Measurements from ENCODE around the gene TNFAIP8L3.

The TNFAIP8L3 gene

GRCh38 chr15:51089041-51089440 lies 5.7 kb downstream of the TNFAIP8L3 start:
- Histone ChIP-seq H3K36me3 (ENCODE audit: insufficient read depth) (no peaks in the 10 kb centered on the region), H3K27me3 (ENCODE audit: insufficient read depth, low read depth) (no peaks in the 10 kb centered on the region)

DNA sequence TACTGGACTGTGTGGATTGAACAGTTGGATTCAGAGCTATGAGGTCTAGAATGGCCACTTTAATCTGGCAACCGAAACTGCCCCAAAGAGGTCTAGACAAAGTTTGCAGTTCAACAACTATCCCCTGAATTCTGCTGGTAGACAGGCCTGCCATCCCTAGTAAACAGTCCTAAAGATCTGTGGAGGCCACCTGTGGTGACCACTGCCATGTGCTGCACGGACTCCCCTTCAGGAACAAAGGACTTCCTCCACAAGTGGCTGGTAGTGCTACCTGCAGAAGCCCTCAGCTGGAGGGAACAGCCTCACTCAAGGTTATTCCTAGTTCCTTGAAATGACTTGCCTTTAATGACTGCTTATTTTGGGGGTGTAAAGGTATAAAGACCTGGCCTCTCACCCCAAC lies 6.1 kb downstream of the TNFAIP8L3 start:
- no peak for TF ChIP-seq CTCF (conservative IDR thresholded peaks at IDR 0.05; ENCODE audit: low read depth, low read length)
- Histone ChIP-seq H3K79me2 (ENCODE audit: insufficient read depth, low read depth) (no peaks in the 10 kb centered on the region), H2AFZ (ENCODE audit: low read depth) (no peak overlapping the region), H3K27me3 (ENCODE audit: insufficient read depth, low read depth) (no peaks in the 10 kb centered on the region), H3K36me3 (ENCODE audit: insufficient read depth) (no peaks in the 10 kb centered on the region), H3K27ac (no peak overlapping the region), H3K9ac (no peak overlapping the region), H4K20me1 (ENCODE audit: insufficient read depth) (no peaks in the 10 kb centered on the region), H3K4me1 (ENCODE audit: low read depth, poor library complexity, severe bottlenecking) (no peaks in the 10 kb centered on the region), H3K4me3 (IDR thresholded peaks at IDR 0.05; ENCODE audit: insufficient read depth, low read depth, low read length) (no peak overlapping the region), H3K4me2 (no peak overlapping the region)

More at GRCh38 chr15:51089041-51089440, 5.7 kb downstream of the TNFAIP8L3 start:
- Histone ChIP-seq H3K4me1 (ENCODE audit: low read depth, poor library complexity, severe bottlenecking) (no peaks in the 10 kb centered on the region), H3K4me2 (no peak overlapping the region), H4K20me1 (ENCODE audit: insufficient read depth) (no peaks in the 10 kb centered on the region), H3K79me2 (ENCODE audit: insufficient read depth, low read depth) (no peaks in the 10 kb centered on the region), H2AFZ (ENCODE audit: low read depth) (no peak overlapping the region), H3K27ac (no peak overlapping the region), H3K9ac (no peak overlapping the region), H3K4me3 (IDR thresholded peaks at IDR 0.05; ENCODE audit: insufficient read depth, low read depth, low read length) (no peak overlapping the region)
- TF ChIP-seq CTCF (conservative IDR thresholded peaks at IDR 0.05; ENCODE audit: low read depth, low read length): no peak

- H3K27me3 ChIP-seq (ENCODE audit: insufficient read depth, low read depth): no peaks in the 10 kb centered on the region
- H3K79me2 ChIP-seq (ENCODE audit: insufficient read depth, low read depth): no peaks in the 10 kb centered on the region
- TF ChIP-seq CTCF (conservative IDR thresholded peaks at IDR 0.05; ENCODE audit: low read depth, low read length): no peak
- H2AFZ ChIP-seq (ENCODE audit: low read depth): no peak overlapping the region
- no peak overlapping the region for H3K9ac ChIP-seq
- H4K20me1 ChIP-seq (ENCODE audit: insufficient read depth): no peaks in the 10 kb centered on the region
- H3K27ac ChIP-seq: no peak overlapping the region
- H3K36me3 ChIP-seq (ENCODE audit: insufficient read depth): no peaks in the 10 kb centered on the region
- H3K4me3 ChIP-seq (IDR thresholded peaks at IDR 0.05; ENCODE audit: insufficient read depth, low read depth, low read length): no peak overlapping the region
- no peaks in the 10 kb centered on the region for H3K4me1 ChIP-seq (ENCODE audit: low read depth, poor library complexity, severe bottlenecking)
- H3K4me2 ChIP-seq: no peak overlapping the region
Observed at GRCh38 chr15:51087513-51087912, 7.2 kb downstream of the TNFAIP8L3 start.

- no peaks in the 10 kb centered on the region for H3K79me2 ChIP-seq (ENCODE audit: insufficient read depth, low read depth)
- H3K9ac ChIP-seq: no peak overlapping the region
- H3K4me1 ChIP-seq (ENCODE audit: low read depth, poor library complexity, severe bottlenecking): no peaks in the 10 kb centered on the region
- H3K4me3 ChIP-seq (IDR thresholded peaks at IDR 0.05; ENCODE audit: insufficient read depth, low read depth, low read length): no peak overlapping the region
- no peaks in the 10 kb centered on the region for H3K36me3 ChIP-seq (ENCODE audit: insufficient read depth)
- no peak overlapping the region for H3K27ac ChIP-seq
- no peaks in the 10 kb centered on the region for H3K27me3 ChIP-seq (ENCODE audit: insufficient read depth, low read depth)
- no peak for TF ChIP-seq CTCF (conservative IDR thresholded peaks at IDR 0.05; ENCODE audit: low read depth, low read length)
- H3K4me2 ChIP-seq: no peak overlapping the region
- no peak overlapping the region for H2AFZ ChIP-seq (ENCODE audit: low read depth)
- no peaks in the 10 kb centered on the region for H4K20me1 ChIP-seq (ENCODE audit: insufficient read depth)
Observed at GRCh38 chr15:51086409-51086808, 8.3 kb downstream of the TNFAIP8L3 start.

Measured in KMS-11 (cell line).